ENCODE data around the gene MCCD1. TPM values are rescaled to one million over a fixed set of nuclear protein-coding genes. Genes with fewer than 3 reads are reported as not detected.

MCCD1 gene, protein sequence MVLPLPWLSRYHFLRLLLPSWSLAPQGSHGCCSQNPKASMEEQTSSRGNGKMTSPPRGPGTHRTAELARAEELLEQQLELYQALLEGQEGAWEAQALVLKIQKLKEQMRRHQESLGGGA
- not detected in 2 replicates for polyA plus RNA-seq (2011; rRNA removed)
- polyA plus RNA-seq (2012; cell fraction: cytosol; rRNA removed): not detected in 2 replicates
- polyA plus RNA-seq (2012; cell fraction: nucleus; rRNA removed): not detected in 2 replicates
- polyA plus RNA-seq (2017; fragmentation: RNase III; extraction: RNeasy Plus Mini Kit Qiagen cat#74134 plus additional on column Dnase treatment): not detected in 3 replicates
- polyA minus RNA-seq (2011; rRNA and poly(A)+ RNA removed): not detected in 2 replicates

DNA sequence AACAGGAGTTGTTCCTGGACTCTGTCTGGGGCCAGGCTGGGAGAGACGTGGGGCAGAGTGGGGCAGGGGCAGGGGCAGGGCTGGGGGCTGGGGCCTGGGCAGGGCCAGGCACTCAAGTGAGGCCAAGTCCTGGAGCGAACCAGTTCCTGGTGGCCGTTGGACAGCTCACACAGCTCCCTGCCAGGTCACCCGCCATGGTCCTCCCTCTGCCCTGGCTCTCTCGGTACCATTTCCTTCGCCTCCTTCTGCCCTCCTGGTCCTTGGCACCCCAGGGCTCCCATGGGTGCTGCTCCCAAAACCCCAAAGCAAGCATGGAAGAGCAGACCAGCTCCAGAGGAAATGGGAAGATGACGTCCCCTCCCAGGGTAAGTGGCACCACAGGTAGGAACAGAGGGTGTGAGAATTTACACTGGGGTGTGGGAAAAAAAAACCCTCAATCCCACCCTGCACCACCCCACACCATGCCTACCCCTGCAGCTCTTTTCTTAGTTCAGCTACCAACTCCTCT lies at the start of gene MCCD1:
MCCD1 (plus strand) TSS at position 142 of the 508 bp plus-strand sequence; CDS start at position 195, 53 bp downstream.
- no peaks in the 10 kb centered on the region for H3K9me3 ChIP-seq
- POLR2A ChIA-PET: no interaction called here
- no peak within 1 kb of the TSS for H3K4me3 ChIP-seq
- ATAC-seq (peak; percentile 50 to 52), DNase-seq (ENCODE audit: low read depth in 1 of 2, low spot score in 1 of 2) (no peak), FAIRE-seq (no peak)
- H3K27ac ChIP-seq: no peak within 1 kb of the TSS
- CTCF ChIA-PET: interaction anchor here (0.6 to 1.7 kb wide), 3 partner anchors 12 to 36 kb away, joined by 3 to 7 read pairs (median 3); no protein-coding TSS in a partner anchor
- H3K4me1 ChIP-seq: no peaks in the 10 kb centered on the region
- 90% methylated on average over 6 of the region's 7 CpGs for WGBS (ENCODE audit: missing lambda C conversion rate)
- peak; percentile 64; the same call in 1 of the 2 replicates for TF ChIP-seq TFCP2L1 (CRISPR knock-in tag; IDR thresholded peaks at IDR 0.05)
- TF ChIP-seq, protein P1, sequence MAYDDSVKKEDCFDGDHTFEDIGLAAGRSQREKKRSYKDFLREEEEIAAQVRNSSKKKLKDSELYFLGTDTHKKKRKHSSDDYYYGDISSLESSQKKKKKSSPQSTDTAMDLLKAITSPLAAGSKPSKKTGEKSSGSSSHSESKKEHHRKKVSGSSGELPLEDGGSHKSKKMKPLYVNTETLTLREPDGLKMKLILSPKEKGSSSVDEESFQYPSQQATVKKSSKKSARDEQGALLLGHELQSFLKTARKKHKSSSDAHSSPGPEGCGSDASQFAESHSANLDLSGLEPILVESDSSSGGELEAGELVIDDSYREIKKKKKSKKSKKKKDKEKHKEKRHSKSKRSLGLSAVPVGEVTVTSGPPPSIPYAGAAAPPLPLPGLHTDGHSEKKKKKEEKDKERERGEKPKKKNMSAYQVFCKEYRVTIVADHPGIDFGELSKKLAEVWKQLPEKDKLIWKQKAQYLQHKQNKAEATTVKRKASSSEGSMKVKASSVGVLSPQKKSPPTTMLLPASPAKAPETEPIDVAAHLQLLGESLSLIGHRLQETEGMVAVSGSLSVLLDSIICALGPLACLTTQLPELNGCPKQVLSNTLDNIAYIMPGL (CRISPR knock-in tag; IDR thresholded peaks at IDR 0.05; ENCODE audit: borderline replicate concordance): no peak
- no peak within 1 kb of the TSS for H3K4me2 ChIP-seq

DNA sequence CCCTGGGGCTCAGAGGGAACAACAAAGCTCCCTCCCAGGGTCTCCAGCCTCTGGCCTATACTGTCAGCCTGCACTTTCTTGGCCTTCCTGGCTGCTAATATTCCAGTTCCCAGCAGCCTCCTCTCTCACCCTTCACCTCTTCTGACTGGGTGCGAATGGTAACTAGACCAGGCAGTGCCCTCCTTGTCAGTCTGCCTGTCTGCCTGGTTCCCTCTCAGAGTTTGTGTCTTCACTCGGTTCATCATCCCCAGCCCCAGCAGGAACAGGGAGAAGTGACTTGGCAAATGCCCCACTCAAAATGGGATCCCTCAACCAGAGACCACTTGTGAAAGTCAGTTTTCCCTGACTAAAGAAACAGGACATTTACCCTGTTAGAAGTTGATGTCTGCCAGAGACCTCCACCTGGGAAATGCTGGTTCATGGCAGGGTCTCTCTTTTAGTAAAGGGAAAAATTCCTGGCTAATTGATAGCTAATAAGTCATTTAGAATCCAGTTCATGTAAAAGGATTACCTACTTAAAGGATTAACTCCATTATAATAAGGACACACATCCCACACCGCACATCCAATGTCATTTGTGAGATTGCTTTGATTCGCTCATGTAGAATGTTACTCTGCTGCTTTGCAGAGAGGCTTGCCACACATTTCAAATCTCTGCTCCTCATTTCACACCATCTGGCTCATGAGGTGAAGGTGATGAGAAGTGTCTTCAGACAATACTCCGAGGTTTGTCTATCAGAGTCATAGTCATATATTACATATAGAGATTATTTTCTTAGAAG lies 49.4 kb upstream of the MCCD1 start:
- Histone ChIP-seq H3K4me3 (no peak overlapping the region), H3K9me3 (no peaks in the 10 kb centered on the region), H3K4me1 (peaks cover 3% of the 10 kb centered on the region; the same call in 1 of the 3 replicates), H3K4me2 (no peak overlapping the region), H3K27ac (no peak overlapping the region)
- 46% methylated on average over 5 of the region's 5 CpGs for WGBS (ENCODE audit: missing lambda C conversion rate)
- TF ChIP-seq NPAS2 (CRISPR knock-in tag; IDR thresholded peaks at IDR 0.05; ENCODE audit: borderline replicate concordance) (no peak), MAZ (IDR thresholded peaks at IDR 0.05; ENCODE audit: borderline replicate concordance, low read depth, low read length) (no peak), CHD4 (IDR thresholded peaks at IDR 0.05; ENCODE audit: borderline replicate concordance) (no peak), FOSB (CRISPR knock-in tag; IDR thresholded peaks at IDR 0.05) (no peak)
- TF ChIP-seq, protein P2, sequence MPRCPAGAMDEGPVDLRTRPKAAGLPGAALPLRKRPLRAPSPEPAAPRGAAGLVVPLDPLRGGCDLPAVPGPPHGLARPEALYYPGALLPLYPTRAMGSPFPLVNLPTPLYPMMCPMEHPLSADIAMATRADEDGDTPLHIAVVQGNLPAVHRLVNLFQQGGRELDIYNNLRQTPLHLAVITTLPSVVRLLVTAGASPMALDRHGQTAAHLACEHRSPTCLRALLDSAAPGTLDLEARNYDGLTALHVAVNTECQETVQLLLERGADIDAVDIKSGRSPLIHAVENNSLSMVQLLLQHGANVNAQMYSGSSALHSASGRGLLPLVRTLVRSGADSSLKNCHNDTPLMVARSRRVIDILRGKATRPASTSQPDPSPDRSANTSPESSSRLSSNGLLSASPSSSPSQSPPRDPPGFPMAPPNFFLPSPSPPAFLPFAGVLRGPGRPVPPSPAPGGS (IDR thresholded peaks at IDR 0.05): no peak
- DNase-seq (ENCODE audit: low read depth in 1 of 2, low spot score in 1 of 2): no peak
- ChIA-PET CTCF (no interaction called here), POLR2A (no interaction called here)
- no peak for ATAC-seq
- FAIRE-seq: no peak

DNA sequence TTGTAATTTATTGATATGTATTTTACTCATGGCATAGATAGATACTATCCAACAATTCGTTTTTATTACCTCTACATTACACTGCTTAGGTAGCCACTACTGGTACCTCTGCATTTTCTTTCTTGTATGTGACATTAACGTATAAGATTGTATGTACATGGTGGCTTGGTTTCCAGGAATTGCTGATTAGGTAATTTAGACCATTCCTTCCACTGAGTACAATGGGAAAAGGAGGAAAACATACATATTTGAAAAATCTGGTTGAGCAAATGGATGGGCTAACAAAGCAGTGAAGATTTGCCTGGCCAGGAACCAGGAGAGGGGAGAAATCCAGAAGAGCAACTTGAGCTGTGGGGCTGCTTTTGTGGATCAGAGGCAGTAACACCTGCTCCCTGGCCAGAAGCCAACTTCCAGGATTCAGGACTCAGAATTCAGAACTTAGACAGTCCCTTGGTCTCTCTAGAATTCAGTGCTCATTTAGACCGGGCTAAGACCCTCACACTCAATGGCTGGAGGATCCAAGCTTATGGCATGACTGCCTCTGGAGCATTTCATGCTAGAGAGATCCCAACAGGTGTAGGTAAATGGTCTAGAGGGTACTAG lies 48.7 kb upstream of the MCCD1 start:
- WGBS (ENCODE audit: missing lambda C conversion rate): 11% methylated on average over 3 of the region's 3 CpGs
- no peak for ATAC-seq
- ChIA-PET POLR2A (no interaction called here), CTCF (no interaction called here)
- no peak for DNase-seq (ENCODE audit: low read depth in 1 of 2, low spot score in 1 of 2)
- no peak for FAIRE-seq
- Histone ChIP-seq H3K27ac (no peak overlapping the region), H3K4me1 (no peaks in the 10 kb centered on the region), H3K9me3 (no peaks in the 10 kb centered on the region), H3K4me3 (no peak overlapping the region), H3K4me2 (no peak overlapping the region)
- TF ChIP-seq MAFK (IDR thresholded peaks at IDR 0.05; ENCODE audit: partially characterized antibody): peak; percentile 55
- no peak for TF ChIP-seq JUN (IDR thresholded peaks at IDR 0.05)
- TF ChIP-seq FOXS1 (CRISPR knock-in tag; IDR thresholded peaks at IDR 0.05): no peak
- no peak for TF ChIP-seq CBX8 (IDR thresholded peaks at IDR 0.05)
- TF ChIP-seq TFCP2L1 (CRISPR knock-in tag; IDR thresholded peaks at IDR 0.05): no peak

DNA sequence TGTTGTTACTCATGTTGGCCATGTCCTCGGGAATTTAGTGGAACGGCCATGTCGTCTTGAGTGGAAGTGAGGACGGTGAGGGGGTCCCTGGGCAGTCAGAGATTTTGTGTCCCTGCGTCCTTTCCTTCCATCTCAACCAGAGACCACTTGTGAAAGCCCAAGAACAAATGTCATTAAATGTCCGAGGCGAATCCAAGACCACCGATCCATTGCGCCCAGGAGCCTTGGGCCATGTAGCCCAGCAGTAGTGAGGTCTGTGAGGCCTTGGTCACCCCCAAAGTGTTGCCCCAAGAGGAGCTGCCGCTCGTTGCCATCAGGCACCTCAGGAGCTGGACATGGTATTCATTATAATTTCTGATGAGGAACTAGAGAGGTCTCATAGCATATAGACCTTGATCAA lies 48.2 kb upstream of the MCCD1 start:
- Histone ChIP-seq H3K4me3 (no peak overlapping the region), H3K27ac (no peak overlapping the region), H3K4me2 (no peak overlapping the region), H3K4me1 (no peaks in the 10 kb centered on the region), H3K9me3 (no peaks in the 10 kb centered on the region)
- FAIRE-seq: no peak
- ChIA-PET CTCF (no interaction called here), POLR2A (no interaction called here)
- no peak for ATAC-seq
- DNase-seq (ENCODE audit: low read depth in 1 of 2, low spot score in 1 of 2): no peak
- TF ChIP-seq, protein P2 (IDR thresholded peaks at IDR 0.05): no peak
- TF ChIP-seq, protein P3, sequence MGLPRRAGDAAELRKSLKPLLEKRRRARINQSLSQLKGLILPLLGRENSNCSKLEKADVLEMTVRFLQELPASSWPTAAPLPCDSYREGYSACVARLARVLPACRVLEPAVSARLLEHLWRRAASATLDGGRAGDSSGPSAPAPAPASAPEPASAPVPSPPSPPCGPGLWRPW (IDR thresholded peaks at IDR 0.05): no peak
- no peak for TF ChIP-seq NPAS2 (CRISPR knock-in tag; IDR thresholded peaks at IDR 0.05; ENCODE audit: borderline replicate concordance)
- 45% methylated on average over 11 of the region's 11 CpGs for WGBS (ENCODE audit: missing lambda C conversion rate)

All from A549 (cell line).